ENCODE measurements around the gene TMEM132C.

Gene TMEM132C

DNA sequence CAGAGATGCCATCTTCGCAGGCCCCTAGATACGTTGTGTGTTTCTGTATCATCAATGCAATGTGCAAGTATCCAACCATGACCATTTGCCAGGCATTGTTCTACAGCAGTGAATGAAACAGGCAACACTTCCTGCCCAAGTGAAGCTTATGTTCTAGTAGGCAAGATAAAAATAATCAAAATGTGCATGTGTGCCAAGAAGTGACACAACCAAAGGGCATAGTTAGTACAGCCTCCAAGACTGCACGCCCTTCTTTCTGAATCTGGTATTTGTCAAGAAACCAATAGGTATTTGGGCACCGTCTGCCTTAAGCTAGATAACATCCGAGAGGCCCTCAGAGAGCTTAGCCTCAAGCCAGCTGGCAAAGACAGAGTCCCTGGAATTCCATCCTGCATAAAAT, 152.0 kb downstream of the TMEM132C start:
- no peak for DNase-seq (ENCODE audit: low spot score)

DNA sequence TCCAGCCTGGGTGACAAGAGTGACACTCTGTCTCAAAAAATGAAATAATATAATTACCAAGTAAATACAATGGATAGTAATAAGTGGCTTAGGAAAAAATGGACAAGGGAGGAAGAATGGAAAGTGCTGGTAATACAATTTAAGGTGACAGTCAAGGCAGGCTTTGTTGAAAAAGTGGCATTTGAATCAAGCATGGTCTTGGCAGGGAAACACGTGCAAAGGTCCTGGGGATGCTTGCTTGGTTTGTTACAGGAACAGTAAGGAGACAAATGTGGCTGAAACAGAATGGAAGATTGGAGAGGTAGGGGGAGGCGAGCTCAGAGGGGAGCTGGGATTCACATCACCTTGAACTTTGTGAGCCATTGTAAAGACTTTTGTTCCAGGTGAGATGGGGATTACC, 153.2 kb downstream of the TMEM132C start:
- no peak for DNase-seq (ENCODE audit: low spot score)

GRCh38 chr12:128421375-128421774, 154.4 kb downstream of the TMEM132C start:
- DNase-seq (ENCODE audit: low spot score): no peak

- no peak for DNase-seq (ENCODE audit: low spot score)
Measured at GRCh38 chr12:128423205-128423604, 156.2 kb downstream of the TMEM132C start.

DNA sequence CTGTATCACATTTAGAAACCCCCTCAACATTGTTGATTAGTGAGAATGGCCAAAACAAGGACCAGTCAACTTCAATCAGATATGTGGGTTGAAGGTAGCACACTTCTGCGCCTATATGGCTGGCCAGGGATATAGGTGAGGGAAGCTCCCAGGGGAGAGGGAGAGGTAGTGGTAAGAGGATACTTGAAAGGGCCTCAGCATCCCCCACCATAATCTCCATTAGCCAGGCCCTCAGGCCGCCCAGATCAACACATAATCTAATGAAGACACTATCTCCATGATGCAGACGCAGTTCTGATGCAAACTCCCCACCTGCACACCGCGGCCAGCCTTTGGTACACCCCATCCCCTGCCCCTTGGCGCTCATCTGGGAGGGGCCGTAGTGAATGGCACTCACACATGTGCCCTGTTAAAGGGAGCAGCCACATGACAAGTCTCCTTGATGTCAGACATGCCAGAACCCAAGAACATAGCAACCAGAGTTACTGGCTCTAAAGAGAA, 158.0 kb downstream of the TMEM132C start:
- DNase-seq (ENCODE audit: low spot score): no peak

- DNase-seq (ENCODE audit: low spot score): no peak
Measured at GRCh38 chr12:128425666-128426331, 158.8 kb downstream of the TMEM132C start.

- DNase-seq (ENCODE audit: low spot score): no peak
Measured at GRCh38 chr12:128426511-128426910, 159.5 kb downstream of the TMEM132C start.

GRCh38 chr12:128439796-128440195, 172.8 kb downstream of the TMEM132C start:
- no peak for DNase-seq (ENCODE audit: low spot score)

DNA sequence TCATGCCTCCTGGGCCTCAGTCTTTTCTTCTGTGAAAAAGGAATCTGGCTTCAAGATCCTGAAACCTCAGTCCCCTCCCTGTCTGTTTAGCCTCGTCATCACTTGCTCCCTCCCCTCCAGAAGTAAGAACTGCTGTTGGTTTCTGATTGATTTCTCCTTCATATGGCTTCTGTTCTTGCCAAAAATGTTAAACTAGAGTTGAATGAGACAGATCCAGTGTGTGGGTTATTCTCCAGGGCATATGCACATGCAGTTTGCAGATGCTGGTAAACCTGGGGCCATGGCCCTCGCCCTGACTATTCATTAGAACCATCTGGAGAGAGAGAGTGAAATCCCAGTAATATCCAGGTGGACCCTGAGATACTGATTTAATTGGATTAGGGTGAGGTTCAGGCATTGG, 175.1 kb downstream of the TMEM132C start:
- DNase-seq (ENCODE audit: low spot score): no peak

DNA sequence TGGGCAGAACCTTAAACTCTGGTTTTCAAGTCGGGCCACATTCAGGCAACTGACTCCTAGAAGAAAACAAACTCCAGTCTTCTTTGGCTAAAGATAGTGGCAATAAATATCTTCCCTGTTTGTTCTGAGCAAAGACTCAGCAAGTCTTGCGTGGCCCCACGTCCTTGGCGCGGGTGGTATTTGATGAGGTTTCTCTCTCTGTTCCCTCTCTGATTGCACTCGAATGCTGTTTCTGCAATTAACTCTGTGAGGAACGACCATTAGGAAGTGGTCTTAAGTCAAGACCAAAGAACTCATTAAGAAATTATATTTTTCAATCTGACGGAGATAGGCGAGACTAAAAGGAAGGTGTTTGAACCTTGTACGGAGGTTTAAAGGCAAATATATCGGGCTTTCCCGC, 177.6 kb downstream of the TMEM132C start:
- no peak for DNase-seq (ENCODE audit: low spot score)

DNA sequence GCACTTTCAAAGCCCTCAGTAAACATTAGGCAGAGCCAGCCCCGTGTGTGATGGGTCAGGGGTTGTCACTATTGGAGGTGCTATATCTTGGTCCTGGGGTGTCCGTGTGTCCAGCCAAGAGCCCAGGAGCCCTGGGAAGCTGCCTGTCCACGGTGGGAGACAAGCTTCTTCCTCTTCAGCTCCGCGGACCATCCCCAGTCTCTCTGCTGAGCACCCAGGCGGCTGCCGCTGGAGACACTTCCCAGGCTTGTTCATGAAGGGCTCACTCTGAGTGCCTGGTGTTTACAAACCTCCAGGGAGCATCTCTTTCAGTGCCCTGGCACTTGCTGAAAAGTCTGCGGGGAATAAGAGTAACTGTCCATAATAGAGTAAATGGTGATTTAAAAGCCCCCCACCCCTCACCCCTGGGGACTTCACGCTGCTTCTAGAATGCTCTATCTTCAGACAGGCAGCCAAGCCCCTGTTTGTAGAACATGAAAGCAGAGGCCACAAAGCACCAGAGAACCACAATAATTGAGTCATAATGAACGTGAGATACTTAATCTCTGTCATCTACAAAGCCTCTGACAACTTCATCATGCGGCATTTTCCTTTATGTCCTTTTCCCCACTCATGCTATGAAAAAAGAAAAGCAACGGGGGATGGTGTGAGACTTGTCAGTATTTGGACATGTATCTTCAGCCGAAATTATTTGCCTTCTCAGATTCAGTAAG, 178.6 kb downstream of the TMEM132C start:
- no peak for DNase-seq (ENCODE audit: low spot score)

DNA sequence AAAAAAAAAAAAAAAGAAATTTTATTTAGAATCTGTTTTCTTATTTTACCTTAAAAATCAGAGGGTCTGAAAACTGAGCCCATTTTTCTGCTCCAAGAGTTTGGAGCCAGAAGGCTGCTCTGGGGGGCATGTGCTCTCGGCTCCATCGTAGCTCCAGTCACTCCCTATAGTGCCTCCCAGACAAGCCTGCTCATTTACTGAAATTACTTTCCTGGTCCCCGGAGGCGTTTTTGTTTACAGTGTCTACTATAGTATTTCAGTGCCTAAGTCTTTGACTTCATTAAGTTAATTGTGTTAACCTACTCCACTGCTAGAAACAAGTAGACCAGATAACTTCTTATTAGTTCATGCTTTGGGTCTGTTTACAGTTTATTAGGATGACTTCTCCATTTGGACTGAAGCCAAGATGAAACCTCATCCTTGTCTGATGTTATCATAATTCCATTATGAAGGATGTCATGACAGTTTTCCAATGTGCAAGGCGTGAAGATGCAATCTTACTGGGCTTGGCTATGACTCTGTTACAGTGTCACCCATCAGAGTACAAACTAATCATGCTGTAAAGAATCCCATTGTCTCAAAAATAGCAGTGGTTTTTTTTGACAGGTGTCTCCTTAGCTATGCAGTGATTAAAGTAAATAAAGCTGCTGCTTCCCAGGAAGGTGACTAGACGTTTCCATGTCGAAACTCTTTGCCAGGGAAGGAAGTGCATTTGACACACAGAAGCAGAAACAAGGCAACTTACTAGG, 182.3 kb downstream of the TMEM132C start:
- DNase-seq (ENCODE audit: low spot score): no peak

DNA sequence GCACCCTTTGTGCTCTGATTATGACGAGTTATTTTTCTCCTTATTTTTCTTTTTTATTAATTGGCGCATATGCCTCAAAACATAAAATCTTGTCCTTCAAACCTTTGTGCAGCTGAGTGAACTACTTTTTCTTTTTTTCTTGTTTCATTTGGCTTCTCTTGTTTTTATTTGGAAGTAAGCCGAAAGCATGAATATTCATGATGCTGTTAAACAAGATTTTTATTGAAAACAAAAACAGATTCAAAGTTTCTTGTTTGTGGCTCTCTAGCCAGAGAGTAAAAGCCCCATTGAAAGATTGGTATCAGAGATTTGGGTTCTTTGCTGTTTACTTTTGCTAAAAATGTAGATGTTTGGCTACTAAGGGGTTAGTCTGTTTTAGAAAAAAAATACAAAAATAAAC, 183.8 kb downstream of the TMEM132C start:
- no peak for DNase-seq (ENCODE audit: low spot score)

GRCh38 chr12:128455851-128456250, 188.9 kb downstream of the TMEM132C start:
- no peak for DNase-seq (ENCODE audit: low spot score)

GRCh38 chr12:128456922-128457321, 190.0 kb downstream of the TMEM132C start:
- DNase-seq (ENCODE audit: low spot score): no peak

GRCh38 chr12:128458301-128458974, 191.5 kb downstream of the TMEM132C start:
- DNase-seq (ENCODE audit: low spot score): no peak

GRCh38 chr12:128459067-128459466, 192.1 kb downstream of the TMEM132C start:
- DNase-seq (ENCODE audit: low spot score): no peak

DNA sequence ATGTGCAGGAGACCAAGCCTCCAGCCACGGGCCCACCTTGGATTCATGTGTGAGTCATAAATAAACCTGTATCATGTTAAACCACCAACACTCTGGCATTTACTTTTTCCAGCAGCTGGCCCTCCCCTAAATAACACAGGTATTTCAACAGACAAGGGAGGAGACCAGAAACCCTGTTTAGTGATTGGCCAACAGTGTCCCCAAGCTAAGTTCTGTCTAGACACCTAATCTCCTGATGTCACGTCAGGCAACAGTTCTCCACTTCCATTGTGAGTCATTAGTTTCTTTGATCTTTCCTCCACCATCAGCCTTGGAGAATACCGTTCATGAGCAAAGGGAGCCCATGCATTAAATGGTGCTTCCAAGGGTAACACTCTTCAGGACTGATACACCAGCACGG, 196.9 kb downstream of the TMEM132C start:
- DNase-seq (ENCODE audit: low spot score): no peak

DNA sequence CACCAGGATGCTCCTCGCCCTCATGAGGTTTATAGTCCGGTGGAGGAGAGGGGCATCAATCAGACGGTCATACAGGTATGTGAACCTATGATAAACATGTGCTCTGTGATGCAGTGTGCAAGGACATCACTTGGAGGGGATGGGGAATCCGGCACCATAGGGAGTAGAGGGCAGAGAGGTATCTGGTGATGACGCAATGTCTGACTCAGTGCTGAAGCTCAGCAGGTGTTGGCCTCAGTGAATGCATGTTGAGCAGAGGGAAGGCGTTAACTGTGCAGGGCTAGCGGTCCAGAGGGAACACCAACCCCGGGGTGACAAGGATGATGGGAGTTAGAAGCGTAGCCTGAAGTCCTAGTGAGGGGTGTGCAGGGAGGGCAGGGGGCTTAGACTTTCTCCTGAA, 200.9 kb downstream of the TMEM132C start:
- no peak for DNase-seq (ENCODE audit: low spot score)

DNA sequence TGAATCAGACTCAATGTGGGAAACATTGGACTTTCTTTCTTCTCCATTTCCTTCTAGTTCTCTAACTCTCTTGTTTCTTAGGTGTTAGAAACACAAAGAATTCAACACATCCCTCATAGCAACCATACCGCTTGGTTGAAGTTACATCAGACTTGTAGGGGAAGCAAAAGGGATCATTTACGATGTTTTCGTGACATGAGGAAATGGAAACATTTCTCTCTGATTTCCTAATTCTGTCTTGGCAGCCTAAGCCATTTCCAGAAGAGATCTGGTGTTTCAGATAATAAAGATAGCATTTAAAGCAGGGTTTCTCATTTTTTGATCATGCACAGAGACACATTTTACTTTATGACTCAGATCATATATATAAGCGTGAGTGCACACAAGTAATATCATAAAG, 202.0 kb downstream of the TMEM132C start:
- no peak for DNase-seq (ENCODE audit: low spot score)

DNA sequence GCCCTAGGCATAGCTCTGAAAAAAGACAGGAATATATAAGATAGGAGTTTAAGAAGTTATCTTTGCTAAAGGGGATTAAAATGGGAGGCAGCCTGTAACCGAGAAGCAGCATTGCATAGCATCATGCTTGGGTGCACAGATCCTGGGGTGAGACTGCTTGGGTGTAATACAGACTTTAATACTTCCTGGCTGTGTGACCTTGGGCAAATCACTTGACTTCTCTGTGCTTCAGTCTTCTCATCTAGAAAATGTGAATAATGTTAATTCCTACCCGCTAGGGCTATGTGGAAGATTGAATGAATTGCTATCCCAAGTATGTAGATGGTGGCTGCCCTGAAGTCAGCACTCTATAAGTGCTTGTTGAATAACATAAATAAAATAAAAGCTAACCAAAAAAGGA, 204.5 kb downstream of the TMEM132C start:
- DNase-seq (ENCODE audit: low spot score): no peak

DNA sequence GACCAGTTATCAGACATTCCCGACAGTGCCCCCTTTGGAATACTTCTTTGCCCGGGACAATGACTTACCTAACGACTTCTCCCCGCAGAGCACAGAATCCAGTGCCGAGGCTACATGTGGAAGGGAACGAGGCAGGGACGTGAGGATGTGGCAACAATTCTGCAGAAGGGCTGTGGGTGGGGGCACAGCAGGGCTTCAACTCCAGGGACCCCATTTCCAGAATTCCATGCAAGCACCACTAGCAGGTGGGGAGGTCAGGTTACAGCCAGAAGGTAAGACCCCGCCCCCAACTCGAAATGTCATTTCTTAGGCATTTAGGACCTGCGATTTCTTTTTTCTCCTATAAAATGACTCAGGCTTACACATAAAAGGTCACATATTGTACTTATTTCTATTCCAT, 207.9 kb downstream of the TMEM132C start:
- DNase-seq (ENCODE audit: low spot score): no peak

Measured in LoVo (cell line).